GM12878 (cell line): ENCODE data around the gene SORT1.
"Not testable (repeated sequence)": the region's sequence is repeated elsewhere in the genome, so short reads cannot be mapped to it uniquely, and the experiment has no call there.

Experiments used
- BCL11A ChIP-seq: IDR thresholded peaks from 2 replicates; pipeline ENCODE4 v1.6.1; 2011; ENCODE audit warnings: low read depth, low read length
- EZH2 ChIP-seq: IDR thresholded peaks from 2 replicates; pipeline ENCODE4 v1.6.1; 2012; ENCODE audit warnings: low read depth, mild to moderate bottlenecking, control low read depth, inconsistent platforms, low read length, borderline replicate concordance; ENCODE audit not compliant: control insufficient read depth
- MTA3 ChIP-seq: IDR thresholded peaks from 2 replicates; pipeline ENCODE4 v1.6.1; 2012; ENCODE audit warnings: low read length, inconsistent platforms, borderline replicate concordance
- RFX5 ChIP-seq: IDR thresholded peaks from 2 replicates; pipeline ENCODE4 v1.6.1; 2011; ENCODE audit warnings: low read depth, low read length, improper control_type of control experiment

- TF ChIP-seq EZH2, RFX5, BCL11A, MTA3: not testable (repeated sequence)
Observed at GRCh38 chr1:109395282-109395599, 2.5 kb downstream of the SORT1 start.
